Lung (tissue), 12 donors: Measurements from ENCODE around the gene MELTF. TPM values are rescaled to one million over a fixed set of nuclear protein-coding genes. Genes with fewer than 3 reads are reported as not detected.

Source experiments
- ATAC-seq: fragments of 200-7000 bp; cut with Tn5 transposase; one replicate; pipeline ENCODE4 v1.9.1; 2020; ENCODE audit warnings: moderate number of reproducible peaks; ENCODE audit not compliant: insufficient read depth, low FRiP score
- DNase-seq, 3 donors: peaks; one replicate each; pipeline ENCODE4 v3.0.0-alpha.2; 2013 to 2017
- H3K27ac ChIP-seq, 2 donors: one replicate each; pipeline ENCODE4 v1.5.1; 2013; ENCODE audit warnings: mild to moderate bottlenecking in 2 of 2, moderate library complexity in 2 of 2, control low read depth in 1 of 2, inconsistent platforms in 1 of 2, low read depth in 1 of 2, low read length in 1 of 2
- H3K27me3 ChIP-seq, 3 donors: one replicate each; pipeline ENCODE4 v1.5.1; 2013; ENCODE audit warnings: low read length in 2 of 3; ENCODE audit not compliant: control insufficient read depth in 3 of 3, insufficient read depth in 3 of 3
- H3K36me3 ChIP-seq, 4 donors: one replicate each; pipeline ENCODE4 v1.5.1; 2013; ENCODE audit warnings: low read length in 4 of 4, mild to moderate bottlenecking in 1 of 4, moderate library complexity in 1 of 4; ENCODE audit not compliant: control insufficient read depth in 4 of 4, insufficient read depth in 4 of 4
- H3K4me1 ChIP-seq, 5 donors: one replicate each; pipeline ENCODE4 v1.5.1; 2013; ENCODE audit warnings: low read length in 5 of 5, mild to moderate bottlenecking in 2 of 5, moderate library complexity in 1 of 5; ENCODE audit not compliant: control insufficient read depth in 5 of 5, insufficient read depth in 5 of 5
- H3K4me3 ChIP-seq: one replicate; pipeline ENCODE4 v1.5.1; 2013; ENCODE audit warnings: mild to moderate bottlenecking, control low read depth, moderate library complexity
- H3K9ac ChIP-seq, 2 donors: one replicate each; pipeline ENCODE4 v1.5.1; 2013; ENCODE audit warnings: low read length in 2 of 2, control low read depth in 1 of 2; ENCODE audit not compliant: insufficient read depth in 1 of 2
- H3K9me3 ChIP-seq, 4 donors: one replicate each; pipeline ENCODE4 v1.5.1; 2013; ENCODE audit warnings: low read length in 3 of 4, mild to moderate bottlenecking in 1 of 4, moderate library complexity in 1 of 4; ENCODE audit not compliant: control insufficient read depth in 4 of 4, insufficient read depth in 3 of 4
- WGBS, 2 donors: extraction: QIAGEN DNeasy Blood & Tissue Kit; methylation state at CpG; one replicate each; pipeline ENCODE4 v1.1.7; 2013; 5-methylcytosine and 5-hydroxymethylcytosine counted together
- polyA plus RNA-seq, 2 donors: library from polyadenylated mRNA; stranded (reverse); fragments of 200-250 nt; gene quantifications; one replicate each; pipeline ENCODE4 v1.2.1, GENCODE V29; 2013
- total RNA-seq, 2 donors: library from RNA; depleted of rRNA in 1 of 2; stranded (reverse); fragments of >200 nt in 1 of 2; gene quantifications; one replicate each; pipeline ENCODE4 v1.2.1, GENCODE V29; 2014 to 2021
- TF ChIP-seq, protein P1 (sequence below): IDR thresholded peaks from 2 replicates; pipeline ENCODE4 v1.5.1; 2012; ENCODE audit warnings: mild to moderate bottlenecking; ENCODE audit errors: control extremely low read depth, extremely low read depth
- donor health status: control.
- donor health status: control.
- donor health status: Bipolar disorder and iron deficiency.
- donor health status: healthy.
- donor health status: DM: yes; HTN: yes; CAD: no.

Gene MELTF
- total and polyA plus RNA-seq, 4 donors = 2.6 to 10.6 (median 3.9) TPM

DNA sequence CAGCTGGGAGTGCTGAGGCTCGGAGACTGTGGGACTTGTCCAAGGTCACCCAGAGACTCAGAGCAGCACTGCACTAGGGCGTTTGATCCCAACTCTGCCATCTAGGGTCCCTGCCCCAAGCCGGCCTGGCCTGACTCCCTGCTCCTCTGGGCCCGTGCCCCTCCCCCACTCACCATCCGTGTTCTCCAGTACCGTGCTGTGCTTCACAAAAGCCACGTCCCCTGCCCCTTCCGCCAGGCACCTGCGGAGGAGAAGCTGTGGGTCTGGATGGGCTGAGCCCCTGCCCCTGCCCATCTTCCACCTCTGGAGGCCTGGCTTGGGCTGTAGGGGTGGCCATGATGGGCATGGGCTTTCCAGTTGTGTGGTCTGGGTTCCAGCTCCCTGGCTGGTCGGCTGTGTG lies 8.4 kb downstream of the MELTF start:
- TF ChIP-seq, protein P1, sequence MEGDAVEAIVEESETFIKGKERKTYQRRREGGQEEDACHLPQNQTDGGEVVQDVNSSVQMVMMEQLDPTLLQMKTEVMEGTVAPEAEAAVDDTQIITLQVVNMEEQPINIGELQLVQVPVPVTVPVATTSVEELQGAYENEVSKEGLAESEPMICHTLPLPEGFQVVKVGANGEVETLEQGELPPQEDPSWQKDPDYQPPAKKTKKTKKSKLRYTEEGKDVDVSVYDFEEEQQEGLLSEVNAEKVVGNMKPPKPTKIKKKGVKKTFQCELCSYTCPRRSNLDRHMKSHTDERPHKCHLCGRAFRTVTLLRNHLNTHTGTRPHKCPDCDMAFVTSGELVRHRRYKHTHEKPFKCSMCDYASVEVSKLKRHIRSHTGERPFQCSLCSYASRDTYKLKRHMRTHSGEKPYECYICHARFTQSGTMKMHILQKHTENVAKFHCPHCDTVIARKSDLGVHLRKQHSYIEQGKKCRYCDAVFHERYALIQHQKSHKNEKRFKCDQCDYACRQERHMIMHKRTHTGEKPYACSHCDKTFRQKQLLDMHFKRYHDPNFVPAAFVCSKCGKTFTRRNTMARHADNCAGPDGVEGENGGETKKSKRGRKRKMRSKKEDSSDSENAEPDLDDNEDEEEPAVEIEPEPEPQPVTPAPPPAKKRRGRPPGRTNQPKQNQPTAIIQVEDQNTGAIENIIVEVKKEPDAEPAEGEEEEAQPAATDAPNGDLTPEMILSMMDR = no peak
- ATAC-seq (no peak), DNase-seq (no peak)

DNA sequence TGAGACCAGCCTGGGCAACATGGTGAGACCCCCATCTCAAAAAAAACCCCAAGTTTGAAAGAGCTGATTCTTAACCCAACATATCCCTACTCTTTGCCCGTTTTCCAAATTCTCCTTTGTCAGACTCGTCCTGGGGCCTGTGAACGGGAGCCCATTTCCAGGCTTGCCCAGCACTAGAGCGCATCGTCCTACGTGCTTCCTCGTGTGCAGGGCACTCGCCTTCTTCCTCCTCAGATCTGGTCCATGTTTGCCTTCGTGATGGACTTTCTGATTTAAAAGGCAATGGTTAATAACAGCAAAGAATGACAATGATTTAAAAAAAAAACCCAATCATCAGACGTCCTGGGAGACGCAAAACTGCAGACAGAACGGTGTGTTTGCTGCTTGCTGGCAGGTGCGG lies 10.1 kb downstream of the MELTF start:
- Histone ChIP-seq H3K4me1 (peaks cover 0 to 15% (median 0%) of the 10 kb centered on the region in 5 donors), H3K9me3 (no peaks in the 10 kb centered on the region), H3K36me3 (no peaks in the 10 kb centered on the region), H3K27ac (no peak overlapping the region), H3K4me3 (no peak overlapping the region), H3K27me3 (peaks cover 0 to 9% (median 2%) of the 10 kb centered on the region in 3 donors), H3K9ac (no peak overlapping the region)
- no peak for ATAC-seq
- no peak for DNase-seq
- 85 to 92% methylated on average over 13 of the region's 13 CpGs for WGBS, 2 donors
- TF ChIP-seq, protein P1 = no peak

More for the DNA sequence above, 8.4 kb downstream of the MELTF start:
- Histone ChIP-seq H3K36me3 (no peaks in the 10 kb centered on the region), H3K4me1 (peaks cover 0 to 15% (median 0%) of the 10 kb centered on the region in 5 donors), H3K9me3 (no peaks in the 10 kb centered on the region), H3K4me3 (no peak overlapping the region), H3K27ac (no peak overlapping the region), H3K27me3 (peaks cover 0 to 9% (median 2%) of the 10 kb centered on the region in 3 donors), H3K9ac (no peak overlapping the region)
- WGBS, 2 donors = 70 to 79% methylated on average over 10 of the region's 10 CpGs

DNA sequence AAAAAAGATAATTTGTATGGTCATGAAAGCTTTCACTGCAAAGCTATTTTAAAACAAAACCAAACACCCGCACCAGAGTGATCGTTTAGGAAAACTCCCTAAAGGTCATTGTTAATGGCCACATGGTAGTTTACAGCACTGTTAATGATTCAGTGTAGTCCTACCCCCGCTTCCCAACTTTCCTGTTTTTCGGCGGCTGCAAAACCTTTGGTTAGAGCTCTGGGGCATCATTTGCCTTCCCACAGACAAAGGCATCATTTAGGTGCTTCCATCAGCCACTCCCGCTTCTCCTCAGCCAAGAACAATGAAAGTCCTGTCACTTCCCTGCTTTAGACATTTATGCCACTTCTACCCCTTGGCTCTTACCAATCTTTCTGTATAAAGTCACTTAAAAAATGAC lies 10.6 kb downstream of the MELTF start:
- Histone ChIP-seq H3K36me3 (no peaks in the 10 kb centered on the region), H3K27ac (no peak overlapping the region), H3K4me3 (no peak overlapping the region), H3K9ac (no peak overlapping the region), H3K27me3 (peaks cover 0 to 7% (median 0%) of the 10 kb centered on the region in 3 donors), H3K4me1 (peaks cover 0 to 15% (median 0%) of the 10 kb centered on the region in 5 donors), H3K9me3 (no peaks in the 10 kb centered on the region)
- ATAC-seq (no peak), DNase-seq (no peak)
- 69 to 70% methylated on average over 6 of the region's 6 CpGs for WGBS, 2 donors
- TF ChIP-seq, protein P1 = no peak

DNA sequence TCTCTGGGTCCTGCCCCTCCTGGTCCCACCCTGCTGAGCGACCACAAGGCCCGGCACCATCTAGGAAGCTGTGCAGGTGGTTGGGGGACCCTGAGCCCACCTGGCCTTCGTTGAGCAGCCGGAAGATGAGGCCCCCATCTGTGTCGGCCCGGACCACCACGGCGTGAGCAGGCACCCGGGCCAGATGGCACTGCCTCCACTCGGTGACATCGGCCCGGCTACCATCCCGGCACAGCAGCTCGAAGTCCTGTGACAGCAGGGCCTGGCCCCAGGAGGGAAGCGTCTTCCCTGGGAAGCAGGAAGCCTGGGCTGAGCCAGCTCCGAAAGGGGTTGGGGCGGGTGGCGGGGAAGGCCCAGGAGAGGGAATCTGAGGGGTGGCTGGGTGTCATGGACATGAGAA lies 12.6 kb downstream of the MELTF start:
- no peak overlapping the region for H3K9ac ChIP-seq
- ATAC-seq = no peak
- H3K4me1 ChIP-seq = peaks cover 0 to 2% (median 0%) of the 10 kb centered on the region in 5 donors
- no peaks in the 10 kb centered on the region for H3K9me3 ChIP-seq
- no peak for DNase-seq
- H3K36me3 ChIP-seq = no peaks in the 10 kb centered on the region
- TF ChIP-seq, protein P1 = no peak
- WGBS, 2 donors = 96 to 97% methylated on average over 18 of the region's 18 CpGs
- peaks cover 0 to 6% (median 0%) of the 10 kb centered on the region in 3 donors for H3K27me3 ChIP-seq
- no peak overlapping the region for H3K4me3 ChIP-seq
- no peak overlapping the region for H3K27ac ChIP-seq
